ENCODE measurements around the gene EME2.

GRCh38 chr16:1741553-1742165 lies 31.0 kb upstream of the EME2 start:
- TF ChIP-seq POLR2A (IDR thresholded peaks at IDR 0.05) (no peak), CTCF (IDR thresholded peaks at IDR 0.05) (no peak)

All from testis (tissue), 2 donors.